GM12892 (cell line): ENCODE data around the gene SPECC1.

ENCODE experiments used
- POLR2A ChIP-seq: IDR thresholded peaks from 2 replicates; pipeline ENCODE4 v1.6.1; 2011; ENCODE audit warnings: low read depth, low read length, control low read depth
- POLR2AphosphoS5 ChIP-seq: IDR thresholded peaks from 2 replicates; pipeline ENCODE4 v1.6.1; 2011; ENCODE audit warnings: low read depth, low read length, control low read depth
- TAF1 ChIP-seq: IDR thresholded peaks from 2 replicates; pipeline ENCODE4 v1.6.1; 2011; ENCODE audit warnings: low read depth, mild to moderate bottlenecking, control low read depth, low read length, borderline replicate concordance

DNA sequence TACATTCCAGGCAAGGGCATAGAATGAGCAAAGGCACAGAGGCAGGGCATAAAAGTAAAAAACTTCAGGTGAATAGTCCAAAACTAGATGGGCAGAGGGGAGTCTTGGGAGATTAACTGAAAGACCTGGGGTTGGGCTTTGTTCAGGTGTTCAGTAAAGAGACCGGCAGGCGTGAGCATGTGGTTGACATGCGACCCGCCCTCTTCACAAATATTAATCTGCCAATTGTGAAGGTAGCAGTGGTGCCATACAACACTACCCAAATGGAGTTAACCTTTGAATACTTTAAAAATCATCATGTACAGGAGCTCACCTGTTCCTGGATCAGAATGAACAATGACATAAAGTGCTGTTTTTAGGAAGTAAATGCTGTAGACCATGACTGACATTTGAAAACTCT lies 232.7 kb downstream of the SPECC1 start:
- TF ChIP-seq TAF1 (no peak), POLR2A (no peak), POLR2AphosphoS5 (no peak)
